ENCODE measurements around the gene SYCN. TPM values are rescaled to one million over a fixed set of nuclear protein-coding genes. Genes with fewer than 3 reads are reported as not detected.

Gene SYCN
- total and polyA plus RNA-seq, 2 of the 8 experiments (the other 6 are each of a cell fraction or from before 2014, with no cell fraction given): not detected

- no peak for TF ChIP-seq CTBP2 (IDR thresholded peaks at IDR 0.05; ENCODE audit: borderline replicate concordance, insufficient read depth, insufficient read length, low read length)
- 0 out of 2 replicates have a peak, but pooled peaks have one; percentile 53 for TF ChIP-seq GABPA (IDR thresholded peaks at IDR 0.05; ENCODE audit: borderline replicate concordance, insufficient read depth, low read length)
- peak; percentile 75 for TF ChIP-seq ASH2L (IDR thresholded peaks at IDR 0.05; ENCODE audit: low read length)
Measured at GRCh38 chr19:39196860-39197562, 7.1 kb downstream of the SYCN start, which contains the start of gene NCCRP1 (continued).

Measured in H1 (cell line).